Cardiac muscle cell (in vitro differentiated cells and primary cell): ENCODE data around the gene HENMT1. TPM values are rescaled to one million over a fixed set of nuclear protein-coding genes. Genes with fewer than 3 reads are reported as not detected.

Experiments used
- DNase-seq, 2 donors: peaks; one replicate each; pipeline versions ENCODE4 v3.0.0 to v3.0.0-alpha.2; 2010 to 2017; ENCODE audit warnings: low read depth in 1 of 2, low spot score in 1 of 2
- H3K27ac ChIP-seq: fragments of 200-600 bp; sonication (generic); 2 replicates; pipeline ENCODE4 v1.5.1; 2016
- H3K27me3 ChIP-seq: fragments of 200-600 bp; sonication (generic); 2 replicates; pipeline ENCODE4 v1.6.0; 2016; ENCODE audit warnings: control low read depth
- H3K36me3 ChIP-seq: fragments of 200-600 bp; sonication (generic); 2 replicates; pipeline ENCODE4 v1.5.1; 2016; ENCODE audit warnings: control low read depth
- H3K4me1 ChIP-seq: fragments of 200-600 bp; sonication (generic); 2 replicates; pipeline ENCODE4 v1.8.1; 2017; ENCODE audit warnings: low read depth, mild to moderate bottlenecking, mixed run types
- H3K4me3 ChIP-seq: fragments of 200-600 bp; sonication (generic); 2 replicates; pipeline ENCODE4 v1.5.1; 2016; ENCODE audit warnings: mild to moderate bottlenecking
- H3K9me3 ChIP-seq: fragments of 200-600 bp; sonication (generic); 2 replicates; pipeline ENCODE4 v1.5.1; 2017; ENCODE audit warnings: low read depth, mild to moderate bottlenecking, control low read depth
- CTCF ChIP-seq: IDR thresholded peaks from 2 replicates; pipeline ENCODE4 v1.5.1; 2012; ENCODE audit warnings: low read depth, mild to moderate bottlenecking, low read length
- polyA plus RNA-seq: library from polyadenylated mRNA; unstranded; fragments of >200 nt; fragmentation: Nextera tagmentation; extraction: Ambion mirVana; gene quantifications from 2 replicates; pipeline ENCODE4 v1.2.1, GENCODE V29; 2016
- total RNA-seq: library from RNA; depleted of rRNA; stranded (reverse); fragments of >200 nt; gene quantifications from 2 replicates; pipeline ENCODE4 v1.2.3, GENCODE V29; 2016

The HENMT1 gene
- total and polyA plus RNA-seq, 2 experiments from 2014 or later = 1.1 to 1.9 TPM

- H3K4me1 ChIP-seq = no peaks in the 10 kb centered on the region
- no peak for TF ChIP-seq CTCF
- H3K36me3 ChIP-seq = no peaks in the 10 kb centered on the region
- H3K27ac ChIP-seq = no peak overlapping the region
- peaks cover 21% of the 10 kb centered on the region for H3K27me3 ChIP-seq
- H3K9me3 ChIP-seq = no peaks in the 10 kb centered on the region
- H3K4me3 ChIP-seq = no peak overlapping the region
- DNase-seq = no peak
These were observed 3.4 kb downstream of the HENMT1 start for GRCh38 chr1:108657356-108658080.

- Histone ChIP-seq H3K27ac (no peak overlapping the region), H3K4me3 (no peak overlapping the region), H3K36me3 (no peaks in the 10 kb centered on the region), H3K4me1 (no peaks in the 10 kb centered on the region), H3K27me3 (no peaks in the 10 kb centered on the region), H3K9me3 (no peaks in the 10 kb centered on the region)
- peak in 1 of 2 donors; percentile 11 for DNase-seq
- TF ChIP-seq CTCF = no peak
These were observed 7.3 kb downstream of the HENMT1 start for GRCh38 chr1:108653431-108654105.

GRCh38 chr1:108646648-108647269, 14.1 kb downstream of the HENMT1 start:
- Histone ChIP-seq H3K36me3 (no peaks in the 10 kb centered on the region), H3K27me3 (no peaks in the 10 kb centered on the region), H3K27ac (no peak overlapping the region), H3K4me1 (no peaks in the 10 kb centered on the region), H3K9me3 (no peaks in the 10 kb centered on the region), H3K4me3 (no peak overlapping the region)
- no peak for TF ChIP-seq CTCF
- DNase-seq = peak in 1 of 2 donors; percentile 95

DNA sequence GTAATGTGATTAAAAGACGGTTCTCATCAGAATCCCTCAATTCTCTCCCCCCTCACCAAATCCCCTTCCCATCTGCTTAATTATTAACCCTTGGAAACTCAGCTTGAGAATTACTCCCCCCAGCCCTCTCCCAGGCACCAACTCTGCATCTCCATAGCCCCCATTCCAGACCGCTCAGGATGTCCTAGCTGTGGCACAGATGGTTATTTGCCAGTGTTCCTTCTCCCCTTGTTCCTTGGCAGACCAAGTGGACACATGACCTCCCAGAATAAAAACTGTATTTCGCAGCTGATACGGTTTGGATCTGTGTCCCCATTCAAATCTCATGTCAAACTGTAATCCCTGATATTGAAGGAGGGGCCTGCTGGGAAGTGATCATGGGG, 14.6 kb downstream of the HENMT1 start:
- no peaks in the 10 kb centered on the region for H3K36me3 ChIP-seq
- TF ChIP-seq CTCF = no peak
- no peak for DNase-seq
- no peak overlapping the region for H3K27ac ChIP-seq
- no peaks in the 10 kb centered on the region for H3K4me1 ChIP-seq
- H3K27me3 ChIP-seq = no peaks in the 10 kb centered on the region
- no peak overlapping the region for H3K4me3 ChIP-seq
- H3K9me3 ChIP-seq = no peaks in the 10 kb centered on the region

DNA sequence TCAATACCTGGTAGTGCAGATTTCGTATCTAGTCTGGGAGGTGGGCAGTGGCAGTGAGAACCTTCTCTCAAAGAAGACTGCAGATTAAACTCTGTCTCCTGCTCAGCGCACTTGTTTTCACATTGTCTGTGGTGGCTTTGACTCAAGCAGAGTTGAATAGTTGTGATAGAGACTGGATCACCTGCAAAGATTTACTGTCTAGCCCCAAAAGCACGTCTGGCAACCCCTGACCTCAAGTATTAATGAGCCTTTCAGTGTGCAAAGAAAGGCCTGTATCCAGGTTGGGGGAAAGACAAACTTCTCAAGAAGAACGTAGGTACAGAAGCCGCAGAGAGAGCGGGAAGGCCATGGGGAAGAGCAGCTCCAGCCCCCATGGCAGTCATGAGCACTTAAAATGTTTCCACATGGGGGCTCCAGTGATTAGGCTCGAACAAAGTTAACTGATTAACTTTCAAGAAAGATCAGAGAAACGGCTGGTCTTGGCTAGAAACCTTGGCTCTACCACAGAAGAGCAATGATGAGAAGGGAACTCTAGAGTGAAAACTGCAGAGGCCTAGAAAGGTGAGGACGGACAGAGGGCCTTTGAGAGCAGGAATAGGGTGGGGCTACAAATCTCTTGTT, 15.2 kb downstream of the HENMT1 start:
- Histone ChIP-seq H3K4me1 (no peaks in the 10 kb centered on the region), H3K36me3 (no peaks in the 10 kb centered on the region), H3K9me3 (no peaks in the 10 kb centered on the region), H3K27me3 (no peaks in the 10 kb centered on the region), H3K4me3 (no peak overlapping the region), H3K27ac (no peak overlapping the region)
- no peak for TF ChIP-seq CTCF
- DNase-seq = no peak
